Measurements from ENCODE around the gene DDX31. TPM values are rescaled to one million over a fixed set of nuclear protein-coding genes. Genes with fewer than 3 reads are reported as not detected.

DDX31 gene
- polyA plus RNA-seq, 3 donors = 17.7 to 20.4 (median 20.1) TPM

DNA sequence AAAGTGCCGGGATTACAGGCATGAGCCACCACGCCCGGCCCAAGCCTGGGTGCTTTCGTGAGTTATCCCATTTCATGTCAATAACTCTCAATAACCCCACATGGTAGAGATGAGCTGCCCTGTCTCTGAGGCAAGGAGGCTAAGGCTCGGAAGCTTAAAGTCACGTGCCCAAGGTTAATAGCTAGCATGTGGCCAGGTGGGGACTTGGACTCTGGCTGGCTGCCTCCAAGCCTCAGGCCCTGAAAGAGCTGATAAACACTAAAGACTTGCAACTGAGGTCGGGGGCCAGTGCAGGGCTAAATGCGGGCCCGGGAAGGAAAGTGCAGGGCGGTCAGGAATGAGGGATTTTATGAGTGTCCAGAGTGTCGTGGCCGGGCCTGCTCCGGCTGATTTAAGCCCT lies 118.2 kb downstream of the DDX31 start:
- no peak for DNase-seq

DNA sequence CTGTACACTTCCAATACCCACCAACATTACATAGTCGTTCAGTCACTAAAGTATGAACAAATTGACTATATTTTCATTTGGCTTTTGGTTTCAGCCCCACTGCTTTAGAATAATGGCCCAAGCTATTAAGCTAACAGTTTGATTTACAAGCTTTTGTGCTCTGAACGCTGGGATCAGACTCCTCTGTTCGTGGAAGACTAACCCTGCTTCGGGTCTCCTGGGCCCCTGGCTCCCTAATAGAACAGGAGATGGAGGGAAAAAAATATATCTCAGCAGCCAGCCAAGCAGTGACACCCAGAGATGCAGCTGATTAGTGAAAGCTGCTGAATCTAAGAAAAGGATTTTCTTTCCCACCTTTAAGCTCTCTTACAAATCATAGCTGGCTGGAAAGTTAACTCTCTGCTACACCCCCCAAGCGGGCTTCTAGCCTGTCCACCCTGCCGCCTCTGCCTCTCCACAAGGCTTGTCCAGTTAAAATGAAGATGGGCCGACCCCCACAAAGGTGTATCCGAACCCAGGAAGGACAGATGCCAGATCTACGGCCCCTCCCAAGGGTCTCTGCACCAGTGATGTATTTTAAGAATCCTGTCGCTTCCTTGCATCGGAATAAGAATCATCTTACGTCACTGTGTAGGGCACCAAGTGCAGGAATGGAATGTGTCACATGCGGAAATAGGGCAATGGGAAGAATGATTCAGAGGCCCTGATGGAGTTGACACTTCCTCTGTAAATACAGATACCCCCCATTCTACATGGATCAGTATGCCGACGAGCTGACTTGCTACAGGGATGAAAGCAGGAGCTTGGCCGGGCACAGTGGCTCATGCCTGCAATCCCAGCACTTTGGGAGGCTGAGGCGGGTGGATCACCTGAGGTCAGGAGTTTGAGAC lies 120.8 kb downstream of the DDX31 start:
- no peak for DNase-seq

DNA sequence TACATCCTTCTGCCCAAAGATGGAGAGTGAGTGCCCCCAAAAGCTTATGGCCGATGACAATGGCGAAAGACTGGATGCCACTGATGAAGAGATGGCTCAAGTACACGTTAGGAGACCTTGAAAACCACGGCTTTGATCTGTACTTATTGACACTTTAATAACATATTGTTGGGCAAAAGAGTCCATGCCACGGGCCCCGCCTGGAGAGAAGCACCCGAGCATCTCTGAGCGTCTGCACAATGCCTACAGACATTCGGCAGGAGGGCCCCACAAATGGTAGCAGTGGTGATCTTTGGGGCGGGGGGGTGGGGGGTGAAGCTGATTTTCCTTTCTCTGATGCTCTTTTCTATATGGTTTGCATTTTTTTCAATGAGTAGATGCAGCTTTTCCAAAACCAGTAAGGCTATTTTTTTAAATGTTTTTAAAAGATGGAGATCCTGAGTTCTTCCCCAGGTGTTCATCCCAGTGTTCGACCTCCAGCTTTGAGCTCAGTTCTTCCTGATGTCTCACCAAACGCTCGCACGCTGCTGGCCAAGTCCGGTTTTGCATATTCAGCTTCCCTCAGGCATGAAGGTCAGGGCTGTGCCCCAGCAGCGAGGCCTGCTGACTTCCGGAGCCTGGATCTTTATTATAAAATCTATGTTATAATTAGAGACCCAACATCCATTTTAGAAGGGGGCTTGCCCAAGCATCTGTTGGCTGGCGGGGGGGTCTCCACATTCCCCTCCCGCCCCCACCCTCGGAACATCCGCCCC lies 121.6 kb downstream of the DDX31 start:
- no peak for DNase-seq

DNA sequence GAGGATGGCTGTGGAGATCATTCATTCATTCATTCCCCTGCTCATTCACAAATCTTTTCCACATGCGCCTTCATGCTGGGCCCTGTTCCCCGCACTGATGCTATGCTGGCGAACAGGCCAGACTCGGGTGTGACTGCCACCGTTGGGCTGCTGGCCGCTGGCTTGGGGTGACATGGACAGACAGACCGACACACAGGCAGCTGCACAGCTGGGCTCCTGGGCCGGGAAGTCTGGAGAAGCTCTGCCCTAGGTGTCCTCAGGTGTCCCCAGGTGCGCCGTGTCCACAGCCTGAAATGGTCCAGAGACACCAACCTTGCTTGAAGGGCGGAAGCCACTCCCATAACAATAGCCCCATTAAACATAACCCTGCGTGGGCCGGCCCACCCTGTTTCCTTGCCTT lies 122.3 kb downstream of the DDX31 start:
- no peak for DNase-seq

DNA sequence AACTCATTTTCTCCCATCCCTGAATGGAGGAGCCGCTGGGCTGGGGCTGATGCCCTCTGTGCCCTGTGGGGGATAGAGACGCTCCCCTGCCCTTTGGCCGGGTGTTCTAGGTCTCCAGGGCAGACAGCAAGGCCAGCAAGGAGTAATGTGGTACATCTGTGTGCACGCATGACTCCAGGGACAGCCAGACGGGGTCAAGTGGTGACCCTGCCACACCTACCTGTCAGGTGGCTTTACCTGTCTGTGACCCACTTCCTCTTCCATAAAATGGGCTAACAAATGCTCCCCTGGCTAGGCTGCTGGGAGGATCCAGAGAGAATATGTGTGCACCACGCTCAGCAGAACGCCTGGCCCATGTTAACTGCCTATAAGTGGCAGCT lies 122.7 kb downstream of the DDX31 start:
- no peak for DNase-seq

DNA sequence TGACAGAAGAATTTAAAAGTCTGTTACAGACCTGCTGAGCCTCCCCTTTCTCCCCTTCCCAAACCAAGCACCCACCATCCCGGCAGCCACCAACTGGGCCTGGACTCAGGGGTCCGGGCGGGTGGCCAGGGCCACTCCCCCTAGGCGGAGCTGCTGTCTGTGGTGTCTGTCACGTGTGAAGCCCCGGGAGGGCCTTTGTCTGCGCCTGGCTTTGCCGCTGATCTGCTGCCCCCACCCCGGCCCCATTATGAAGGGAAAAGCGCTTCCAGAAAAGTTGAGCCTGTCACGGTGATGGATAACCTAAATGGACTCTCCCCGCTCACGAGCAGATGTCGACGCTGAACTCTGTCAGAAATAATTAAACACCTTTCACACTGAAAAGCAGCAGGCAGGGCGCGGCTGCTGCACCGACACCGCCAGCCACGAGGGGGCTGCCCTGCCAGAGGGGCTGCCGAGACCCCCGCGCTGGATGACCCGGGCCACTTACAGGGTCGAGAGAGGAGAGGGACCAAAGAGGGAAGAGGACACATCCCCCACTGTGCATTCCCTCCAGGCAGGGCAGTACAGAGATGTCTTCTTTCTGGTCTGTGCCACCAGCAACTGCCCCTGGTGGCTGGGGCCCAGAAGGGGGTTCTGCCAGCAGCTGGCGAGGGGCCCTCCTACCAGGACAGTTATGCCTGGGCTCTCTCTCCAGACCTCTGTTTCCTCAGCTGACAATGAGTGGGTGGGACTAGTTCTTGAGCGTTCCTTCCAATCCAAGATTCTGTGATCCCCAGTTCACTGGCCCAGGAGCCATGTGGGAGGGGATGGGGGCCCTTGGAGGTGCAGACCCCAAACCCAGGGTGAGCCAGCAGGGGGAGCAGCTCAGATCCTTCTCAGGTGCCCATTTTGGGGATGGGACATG lies 123.4 kb downstream of the DDX31 start:
- DNase-seq = peak; percentile 64

- DNase-seq = no peak
These were observed 124.2 kb downstream of the DDX31 start for GRCh38 chr9:132545578-132545977.

GRCh38 chr9:132543960-132544359 lies 125.8 kb downstream of the DDX31 start:
- DNase-seq = no peak

GRCh38 chr9:132543251-132543650 lies 126.5 kb downstream of the DDX31 start:
- no peak for DNase-seq

Other genes with a start within 250 kb of the DDX31 start
- gene BARHL1, start 87.4 kb downstream of the DDX31 start, polyA plus RNA-seq (ENCODE audit: insufficient read length in 3 of 3) = under 1 TPM in 1 of 3 donors, not detected in 2; 0.12 TPM
- gene GTF3C4, start 481 bp upstream of the DDX31 start, polyA plus RNA-seq (ENCODE audit: insufficient read length in 3 of 3) = 10 to 100 TPM; 23.7 to 26.7 (median 25.6) TPM
- 1 to 10 TPM; 4.5 to 5.1 (median 5.1) TPM for gene AK8, start 208.3 kb upstream of the DDX31 start, polyA plus RNA-seq (ENCODE audit: insufficient read length in 3 of 3)
- gene SPACA9, start 208.9 kb upstream of the DDX31 start, polyA plus RNA-seq (ENCODE audit: insufficient read length in 3 of 3) = 10 to 100 TPM in 1 of 3 donors, 1 to 10 TPM in 2; 8.9 to 10.8 (median 9.6) TPM

Measured in renal pelvis (tissue), 4 donors.